Neural crest cell (in vitro differentiated cells): ENCODE results near the gene LGALSL. TPM values are rescaled to one million over a fixed set of nuclear protein-coding genes. Genes with fewer than 3 reads are reported as not detected.
A peak's percentile ranks its signal among the peaks of the same experiment; 100 is the strongest.

Experiments
- DNase-seq: peaks from one replicate; pipeline ENCODE4 v3.0.0; 2021; ENCODE audit warnings: low read depth, mixed read lengths, low spot score
- H3K27ac Mint-ChIP-seq: one replicate; pipeline ENCODE4 v1.8.0; 2021; ENCODE audit warnings: mild to moderate bottlenecking, mixed read lengths; ENCODE audit not compliant: unreplicated experiment
- H3K27me3 Mint-ChIP-seq: 2 replicates; pipeline ENCODE4 v1.8.0; 2021; ENCODE audit warnings: low read depth, mild to moderate bottlenecking, mixed read lengths
- H3K36me3 Mint-ChIP-seq: 2 replicates; pipeline ENCODE4 v1.8.0; 2021; ENCODE audit warnings: low read depth, mild to moderate bottlenecking, mixed read lengths
- H3K4me1 Mint-ChIP-seq: 2 replicates; pipeline ENCODE4 v1.8.0; 2021; ENCODE audit warnings: mixed read lengths
- H3K4me3 Mint-ChIP-seq: one replicate; pipeline ENCODE4 v1.8.0; 2021; ENCODE audit warnings: mild to moderate bottlenecking, mixed read lengths
- H3K9me3 Mint-ChIP-seq: 2 replicates; pipeline ENCODE4 v1.8.0; 2021; ENCODE audit warnings: mixed read lengths
- CTCF ChIP-seq: fragments of 200-600 bp; sonication (generic); conservative IDR thresholded peaks from 2 replicates; pipeline ENCODE4 v1.5.0; 2021; ENCODE audit warnings: antibody characterized with exemption, mild to moderate bottlenecking
- total RNA-seq: library from RNA; stranded (reverse); gene quantifications from 2 replicates; pipeline ENCODE4 v1.2.1, GENCODE V29; 2021

Gene LGALSL
- total RNA-seq, 1 donor from 2014 or later = 29.1 TPM

- no peaks in the 10 kb centered on the region for H3K9me3 Mint-ChIP-seq
- H3K27me3 Mint-ChIP-seq = no peaks in the 10 kb centered on the region
- no peak for TF ChIP-seq CTCF
- DNase-seq = peak; percentile 42
- peaks cover 10% of the 10 kb centered on the region for H3K36me3 Mint-ChIP-seq
- peak overlapping the region; percentile 94 for H3K27ac Mint-ChIP-seq
- peaks cover 35% of the 10 kb centered on the region for H3K4me1 Mint-ChIP-seq
- peak overlapping the region; percentile 98 for H3K4me3 Mint-ChIP-seq
These were observed 697 bp downstream of the LGALSL start for GRCh38 chr2:64454386-64455332.

- DNase-seq = no peak
- H3K27ac Mint-ChIP-seq = peak overlapping the region; percentile 50
These were observed 1.6 kb downstream of the LGALSL start for GRCh38 chr2:64455545-64455944.

GRCh38 chr2:64456293-64456692, 2.3 kb downstream of the LGALSL start:
- H3K36me3 Mint-ChIP-seq = peaks cover 10% of the 10 kb centered on the region
- TF ChIP-seq CTCF = no peak
- H3K4me3 Mint-ChIP-seq = peak overlapping the region; percentile 98

More at GRCh38 chr2:64455545-64455944, 1.6 kb downstream of the LGALSL start:
- H3K9me3 Mint-ChIP-seq = no peaks in the 10 kb centered on the region
- peaks cover 35% of the 10 kb centered on the region for H3K4me1 Mint-ChIP-seq
- TF ChIP-seq CTCF = no peak
- no peaks in the 10 kb centered on the region for H3K27me3 Mint-ChIP-seq
- peaks cover 10% of the 10 kb centered on the region for H3K36me3 Mint-ChIP-seq
- peak overlapping the region; percentile 98 for H3K4me3 Mint-ChIP-seq

GRCh38 chr2:64457524-64457923, 3.6 kb downstream of the LGALSL start:
- no peak overlapping the region for H3K27ac Mint-ChIP-seq
- no peak for DNase-seq
- no peaks in the 10 kb centered on the region for H3K9me3 Mint-ChIP-seq
- peaks cover 10% of the 10 kb centered on the region for H3K36me3 Mint-ChIP-seq
- H3K4me3 Mint-ChIP-seq = peak overlapping the region; percentile 65
- H3K4me1 Mint-ChIP-seq = peaks cover 37% of the 10 kb centered on the region
- TF ChIP-seq CTCF = no peak
- H3K27me3 Mint-ChIP-seq = no peaks in the 10 kb centered on the region

More at GRCh38 chr2:64456293-64456692, 2.3 kb downstream of the LGALSL start:
- no peak for DNase-seq
- Mint-ChIP-seq H3K9me3 (no peaks in the 10 kb centered on the region), H3K4me1 (peaks cover 35% of the 10 kb centered on the region), H3K27ac (no peak overlapping the region), H3K27me3 (no peaks in the 10 kb centered on the region)

GRCh38 chr2:64459575-64459974, 5.6 kb downstream of the LGALSL start:
- peaks cover 10% of the 10 kb centered on the region for H3K36me3 Mint-ChIP-seq
- H3K27me3 Mint-ChIP-seq = no peaks in the 10 kb centered on the region
- H3K27ac Mint-ChIP-seq = no peak overlapping the region
- H3K9me3 Mint-ChIP-seq = no peaks in the 10 kb centered on the region
- H3K4me1 Mint-ChIP-seq = peaks cover 27% of the 10 kb centered on the region
- no peak overlapping the region for H3K4me3 Mint-ChIP-seq
- no peak for TF ChIP-seq CTCF
- DNase-seq = no peak
